UCSD-AML1 (cell line): Measurements from ENCODE around the gene EVI2B.
A peak's percentile ranks its signal among the peaks of the same experiment; 100 is the strongest.
"Not testable (repeated sequence)": the region's sequence is repeated elsewhere in the genome, so short reads cannot be mapped to it uniquely, and the experiment has no call there.

Experiments used
- DNase-seq: peaks from one replicate; lab custom pipeline; 2025; ENCODE audit not compliant: unreplicated experiment; lab: John Stamatoyannopoulos, UW

The EVI2B gene, protein sequence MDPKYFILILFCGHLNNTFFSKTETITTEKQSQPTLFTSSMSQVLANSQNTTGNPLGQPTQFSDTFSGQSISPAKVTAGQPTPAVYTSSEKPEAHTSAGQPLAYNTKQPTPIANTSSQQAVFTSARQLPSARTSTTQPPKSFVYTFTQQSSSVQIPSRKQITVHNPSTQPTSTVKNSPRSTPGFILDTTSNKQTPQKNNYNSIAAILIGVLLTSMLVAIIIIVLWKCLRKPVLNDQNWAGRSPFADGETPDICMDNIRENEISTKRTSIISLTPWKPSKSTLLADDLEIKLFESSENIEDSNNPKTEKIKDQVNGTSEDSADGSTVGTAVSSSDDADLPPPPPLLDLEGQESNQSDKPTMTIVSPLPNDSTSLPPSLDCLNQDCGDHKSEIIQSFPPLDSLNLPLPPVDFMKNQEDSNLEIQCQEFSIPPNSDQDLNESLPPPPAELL

DNA sequence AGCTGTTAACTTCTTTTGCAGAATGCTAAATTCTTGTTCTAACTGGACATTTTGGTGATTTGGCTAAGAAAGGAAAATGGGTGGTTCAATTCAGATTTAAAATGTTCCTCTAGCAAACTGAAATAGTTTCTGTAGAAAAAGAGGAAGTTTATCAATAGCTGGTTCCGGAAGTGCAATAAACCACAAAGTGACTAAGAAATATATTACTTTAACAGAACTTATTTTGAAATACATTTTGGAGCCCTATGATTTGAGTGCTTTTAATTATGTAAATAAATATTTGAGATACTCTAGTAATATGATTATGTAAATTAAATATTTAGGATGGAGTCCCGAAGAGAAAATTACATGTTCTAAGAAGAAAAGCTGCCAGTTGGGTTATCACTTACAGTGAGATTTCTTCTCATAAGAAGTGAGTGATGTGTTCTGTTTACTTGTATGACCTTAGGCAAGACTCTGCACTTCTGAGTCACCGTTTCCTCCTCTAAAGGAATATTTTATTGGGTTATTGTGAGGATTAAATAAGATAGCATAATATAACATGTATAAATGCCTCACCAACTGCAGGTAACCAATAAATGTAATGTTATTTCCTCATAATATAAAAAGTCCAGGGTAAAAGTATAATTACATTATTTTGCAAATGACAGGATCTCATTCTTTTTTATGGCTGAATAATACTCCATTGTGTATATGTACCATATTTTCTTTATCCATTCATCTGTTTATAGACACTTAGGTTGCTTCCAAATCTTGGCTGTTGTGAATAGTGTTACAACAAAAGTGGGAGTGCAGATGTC is at the start of gene EVI2B:
TSS of gene EVI2B (minus strand) at position 73 of the 800 bp plus-strand sequence. CDS start 8,445 bp downstream, outside the sequence.
- DNase-seq, result no peak

DNA sequence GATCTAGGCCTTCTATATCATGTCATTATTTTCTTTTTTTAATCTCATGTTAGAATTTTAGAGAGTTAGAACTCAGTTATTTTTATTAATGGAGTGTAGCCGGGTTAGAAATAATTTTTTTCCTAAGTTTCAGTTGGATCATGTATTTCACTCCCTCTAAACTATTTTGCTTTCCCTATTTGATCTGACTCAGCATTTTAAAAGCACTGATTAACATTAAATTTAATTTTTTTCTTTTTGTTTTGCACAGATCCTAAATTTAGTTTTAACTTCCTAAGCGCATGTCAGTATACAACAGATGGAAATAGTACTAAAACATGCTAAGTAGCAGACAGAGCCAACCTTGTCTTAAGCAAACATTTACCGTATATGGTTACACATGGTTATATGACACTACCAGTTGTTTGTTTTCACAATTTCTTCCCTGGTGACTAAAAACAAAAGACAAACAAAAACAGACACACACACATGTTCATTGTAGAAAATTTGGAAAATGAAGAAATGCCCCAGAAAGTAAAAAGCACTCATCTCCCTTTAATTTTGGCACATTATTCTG is 44.1 kb upstream of the EVI2B start:
- no peak for DNase-seq

DNA sequence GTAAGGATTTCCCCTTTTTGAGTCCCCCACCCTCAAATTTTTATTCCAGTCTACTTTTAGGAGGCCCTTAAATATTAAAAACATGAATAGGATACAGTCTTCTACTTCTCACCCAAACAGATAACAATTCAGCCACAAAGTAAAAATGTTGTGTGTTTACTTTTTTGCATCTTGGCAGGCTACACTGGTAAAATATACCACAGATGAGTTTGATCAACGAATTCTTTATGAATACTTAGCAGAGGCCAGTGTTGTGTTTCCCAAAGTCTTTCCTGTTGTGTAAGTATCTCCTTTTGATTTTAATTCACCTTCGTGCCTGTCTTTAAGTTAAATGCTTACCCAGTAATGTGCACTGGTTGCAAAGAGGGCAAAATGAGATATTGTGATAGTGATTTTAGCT is 43.2 kb upstream of the EVI2B start:
- no peak for DNase-seq

DNA sequence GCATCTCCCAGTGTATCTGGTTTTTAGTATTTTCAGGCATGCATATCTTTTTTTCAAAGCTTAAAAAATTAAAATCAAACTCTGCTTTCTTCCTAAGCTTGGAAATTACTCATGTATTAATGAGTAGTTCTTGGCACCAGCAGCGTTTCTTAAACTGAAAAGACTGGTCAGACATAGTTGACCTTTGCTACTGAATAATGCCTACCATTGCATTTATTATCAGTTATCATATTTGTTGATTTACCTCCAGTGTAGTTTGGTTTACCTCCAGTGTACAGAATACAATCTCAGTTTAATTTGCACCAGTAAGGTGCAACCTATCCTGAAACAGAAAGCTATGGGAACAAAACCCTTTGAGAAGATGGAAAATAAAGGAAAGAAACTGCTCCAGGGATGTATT is 42.1 kb upstream of the EVI2B start:
- no peak for DNase-seq

DNA sequence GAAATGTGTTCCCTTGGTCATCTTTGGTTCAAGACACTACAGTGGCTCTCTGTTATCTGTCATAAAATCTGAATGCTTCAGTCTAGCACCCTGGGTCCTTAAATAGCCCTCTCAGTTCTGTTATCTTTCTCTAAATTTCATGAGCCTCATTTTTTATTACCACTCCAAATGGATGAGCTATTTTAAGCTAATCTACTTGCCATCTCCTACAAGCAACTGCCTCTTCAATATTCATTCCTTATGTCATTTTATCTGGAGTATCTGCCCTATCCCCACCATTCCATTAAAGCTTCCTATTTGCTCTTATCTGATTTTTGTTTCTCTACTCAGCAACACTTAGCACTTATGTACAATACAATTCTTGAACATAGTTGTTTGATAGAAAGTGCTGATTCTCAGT is 35.6 kb upstream of the EVI2B start:
- DNase-seq, result no peak

DNA sequence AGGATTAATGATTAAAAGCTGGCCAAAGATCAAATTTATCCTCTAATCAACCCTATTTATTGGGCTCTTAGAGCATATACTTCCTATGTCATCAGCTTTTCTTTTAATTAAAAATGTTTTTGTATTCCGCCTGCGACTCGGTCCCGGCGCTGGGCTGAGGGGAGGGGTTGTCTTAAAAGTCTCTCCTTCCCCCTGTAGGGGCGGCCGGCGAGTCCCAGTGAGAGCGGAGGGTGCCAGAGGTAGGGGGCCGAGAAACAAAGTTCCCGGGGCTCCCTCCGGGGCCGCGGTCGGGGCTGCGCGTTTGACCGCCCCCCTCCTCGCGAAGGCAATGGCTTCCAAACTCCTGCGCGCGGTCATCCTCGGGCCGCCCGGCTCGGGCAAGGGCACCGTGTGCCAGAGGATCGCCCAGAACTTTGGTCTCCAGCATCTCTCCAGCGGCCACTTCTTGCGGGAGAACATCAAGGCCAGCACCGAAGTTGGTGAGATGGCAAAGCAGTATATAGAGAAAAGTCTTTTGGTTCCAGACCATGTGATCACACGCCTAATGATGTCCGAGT is 31.4 kb upstream of the EVI2B start:
- DNase-seq, result not testable (repeated sequence)

DNA sequence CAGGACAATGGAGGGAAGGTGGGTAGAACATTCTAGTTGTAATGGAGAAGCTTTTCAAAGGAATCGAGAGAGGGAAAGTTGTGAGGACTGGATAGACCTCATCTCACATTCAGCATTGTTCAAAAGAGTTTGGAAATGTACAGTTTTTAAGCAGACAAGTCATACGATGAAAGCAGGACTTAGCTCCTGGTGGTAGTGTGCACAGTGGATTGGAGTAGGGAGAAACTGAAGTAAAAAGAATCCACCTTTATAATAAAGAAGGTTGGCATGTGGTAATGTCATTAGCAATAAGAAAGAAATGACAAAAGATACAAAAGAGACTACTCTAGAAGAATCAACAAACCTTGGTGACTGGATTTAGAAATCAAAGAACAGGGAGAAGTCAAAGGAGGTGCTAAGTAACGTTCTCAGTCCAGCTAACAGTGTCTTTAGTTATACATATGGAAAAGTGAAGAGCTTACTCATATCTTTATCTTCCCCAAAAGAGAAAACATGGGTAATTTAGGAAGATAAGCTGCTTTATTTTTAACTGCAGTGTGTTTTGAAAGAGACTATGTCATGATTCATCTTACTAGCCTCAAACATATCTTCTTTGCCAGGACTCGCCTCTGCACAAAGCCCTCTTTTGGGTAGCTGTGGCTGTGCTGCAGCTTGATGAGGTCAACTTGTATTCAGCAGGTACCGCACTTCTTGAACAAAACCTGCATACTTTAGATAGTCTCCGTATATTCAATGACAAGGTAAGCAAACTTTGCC is 26.2 kb upstream of the EVI2B start:
- no peak for DNase-seq

DNA sequence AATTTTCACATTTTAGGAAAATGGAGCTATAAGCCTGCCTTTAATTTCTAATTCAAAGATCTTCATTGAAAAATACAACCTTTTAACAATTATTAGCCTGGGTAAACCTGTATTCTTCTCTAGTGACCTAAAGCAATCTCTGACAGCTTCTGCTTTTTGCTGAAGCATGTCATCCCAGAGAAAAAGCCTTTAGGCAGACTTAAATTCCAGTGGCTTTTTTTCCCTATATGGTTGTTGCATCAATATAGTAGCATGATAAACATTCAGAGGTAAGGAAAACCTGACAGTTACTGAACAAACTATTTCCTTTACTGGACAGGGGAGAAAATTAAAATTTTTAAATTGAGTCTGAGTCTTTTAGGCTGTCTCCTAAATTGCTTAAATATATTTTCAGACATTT is 15.4 kb upstream of the EVI2B start:
- no peak for DNase-seq

DNA sequence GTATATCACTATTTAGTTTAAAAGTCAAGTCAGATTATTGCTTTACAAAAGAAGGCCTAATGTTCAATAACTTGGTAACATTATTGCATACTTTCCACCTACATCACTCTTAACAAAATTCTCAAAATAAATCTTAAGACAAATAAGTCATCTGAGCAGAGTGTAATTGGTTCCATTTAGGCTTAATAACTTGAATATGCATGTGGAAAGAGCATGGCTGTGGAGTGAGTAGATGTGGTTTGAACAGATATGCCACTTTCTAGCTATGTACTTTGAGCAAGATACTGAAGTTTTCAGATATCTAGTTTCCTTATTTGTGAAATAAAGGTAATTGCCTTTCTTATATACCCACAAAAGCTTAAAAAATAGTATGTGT is 14.3 kb upstream of the EVI2B start:
- DNase-seq, result no peak

DNA sequence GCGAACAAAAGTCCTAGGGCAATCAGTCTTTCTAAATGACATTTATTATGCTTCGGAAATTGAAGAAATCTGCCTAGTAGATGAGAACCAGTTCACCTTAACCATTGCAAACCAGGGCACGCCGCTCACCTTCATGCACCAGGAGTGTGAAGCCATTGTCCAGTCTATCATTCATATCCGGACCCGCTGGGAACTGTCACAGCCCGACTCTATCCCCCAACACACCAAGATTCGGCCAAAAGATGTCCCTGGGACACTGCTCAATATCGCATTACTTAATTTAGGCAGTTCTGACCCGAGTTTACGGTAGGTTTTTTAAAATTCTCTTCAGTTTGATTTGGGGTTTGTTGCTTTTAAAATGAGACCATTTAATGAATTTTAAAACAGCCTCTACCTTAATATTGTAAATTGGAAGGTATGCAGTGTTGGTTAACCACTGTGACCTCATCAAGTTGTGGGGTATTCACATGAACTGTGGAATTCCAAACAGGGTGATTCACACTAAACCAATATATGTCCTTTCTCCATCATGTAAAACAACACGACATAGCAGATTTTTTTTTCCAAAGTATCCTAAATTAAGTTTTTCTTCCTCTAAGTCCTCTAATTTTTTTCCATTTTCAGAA is 13.8 kb upstream of the EVI2B start:
- no peak for DNase-seq

DNA sequence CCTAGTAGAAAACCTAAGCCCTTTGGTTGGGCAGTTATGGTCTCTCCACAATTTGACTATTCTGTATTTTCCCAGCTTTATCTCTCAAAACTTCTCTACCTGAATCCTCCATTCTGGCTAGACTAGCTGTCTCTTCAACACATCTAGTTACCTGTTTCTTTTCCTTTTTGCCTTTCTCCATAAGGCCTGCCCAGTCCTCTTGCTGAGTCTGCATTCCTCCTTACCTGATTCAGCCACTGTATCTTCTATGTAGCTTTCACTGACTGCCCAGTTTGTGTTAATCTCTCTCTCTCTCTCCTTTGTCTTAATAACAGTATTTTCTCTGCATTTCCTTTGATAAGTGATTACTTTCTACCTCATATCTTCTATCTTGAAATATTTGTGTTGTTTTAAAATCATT is 9.7 kb upstream of the EVI2B start:
- DNase-seq, result no peak

DNA sequence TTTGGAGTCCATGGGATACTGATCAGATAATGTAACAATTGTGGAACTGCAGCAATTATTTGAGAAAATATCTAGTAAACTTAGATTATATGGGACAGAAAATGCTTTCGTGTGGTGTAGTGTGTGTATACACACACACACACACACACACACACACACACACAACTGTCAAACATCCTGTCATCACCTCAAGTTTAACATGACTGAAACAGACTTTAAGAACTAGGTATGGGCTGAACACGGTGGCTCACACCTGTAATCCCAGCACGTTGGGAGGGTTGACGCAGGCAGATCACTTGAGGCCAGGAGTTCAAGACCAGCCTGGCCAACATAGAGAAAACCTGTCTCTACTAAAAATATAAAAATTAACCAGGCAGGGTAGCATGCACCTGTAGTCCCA is 8.1 kb upstream of the EVI2B start:
- DNase-seq, result no peak

DNA sequence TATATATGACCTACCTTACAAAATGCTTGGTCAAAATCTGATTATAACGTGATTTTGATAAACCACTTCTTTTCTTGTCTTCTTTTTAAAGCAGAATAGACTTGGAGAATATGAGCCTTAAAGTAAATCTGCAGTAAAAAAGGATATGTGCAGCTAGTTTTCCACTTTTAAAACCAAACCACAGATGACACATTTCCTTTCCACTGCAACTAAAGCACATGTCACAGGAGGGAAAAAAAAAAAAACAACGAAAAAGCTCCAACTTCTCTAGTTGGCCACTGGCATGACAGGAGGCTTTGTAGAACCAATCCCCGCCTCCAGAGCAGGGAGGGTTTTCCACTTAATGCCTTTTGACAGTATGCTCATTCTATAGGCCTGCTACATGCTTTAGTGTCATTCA is 7.6 kb upstream of the EVI2B start, which contains the start of gene EVI2A:
TSS of gene EVI2A (minus strand) at position 142 of the 400 bp plus-strand sequence. CDS start 2,609 bp downstream, outside the sequence.
- DNase-seq, result peak; percentile 57

DNA sequence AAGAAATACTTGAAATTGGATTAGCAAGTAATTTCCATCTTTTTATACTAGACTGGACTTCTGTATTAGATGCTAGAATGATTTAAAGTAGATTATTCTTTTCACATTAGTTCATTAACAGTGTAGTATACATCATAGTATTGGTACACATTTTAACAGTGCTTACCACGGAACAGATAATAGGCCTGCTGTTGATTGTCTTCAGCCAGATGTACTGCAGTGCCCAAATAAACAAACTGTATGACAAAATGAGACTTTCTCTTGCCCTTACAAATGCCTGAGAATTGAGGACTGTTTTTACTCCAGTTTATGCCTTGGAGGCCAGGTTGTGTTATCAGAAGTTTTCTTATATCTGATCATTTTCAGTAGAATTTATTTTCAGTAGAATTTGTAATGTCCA is 6.9 kb upstream of the EVI2B start:
- DNase-seq, result no peak

DNA sequence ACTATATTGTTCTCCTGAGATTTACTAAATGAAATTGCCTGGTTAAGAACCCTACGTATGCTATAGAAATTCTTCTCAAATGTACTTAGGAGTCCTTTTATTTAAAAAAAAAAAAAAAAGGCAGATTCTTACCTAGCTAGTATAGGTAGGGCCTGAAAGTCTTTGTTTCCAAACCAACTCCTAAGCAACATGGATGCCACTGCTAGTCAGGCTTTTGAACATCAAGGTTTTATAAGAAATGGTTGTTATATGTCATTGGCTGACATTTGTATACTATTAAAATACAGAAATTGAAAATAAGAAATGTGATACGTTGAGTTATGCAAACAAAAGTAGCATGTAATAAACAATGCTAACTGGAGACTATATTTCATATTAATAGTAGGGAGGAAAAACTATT is 6.4 kb upstream of the EVI2B start:
- DNase-seq, result no peak

DNA sequence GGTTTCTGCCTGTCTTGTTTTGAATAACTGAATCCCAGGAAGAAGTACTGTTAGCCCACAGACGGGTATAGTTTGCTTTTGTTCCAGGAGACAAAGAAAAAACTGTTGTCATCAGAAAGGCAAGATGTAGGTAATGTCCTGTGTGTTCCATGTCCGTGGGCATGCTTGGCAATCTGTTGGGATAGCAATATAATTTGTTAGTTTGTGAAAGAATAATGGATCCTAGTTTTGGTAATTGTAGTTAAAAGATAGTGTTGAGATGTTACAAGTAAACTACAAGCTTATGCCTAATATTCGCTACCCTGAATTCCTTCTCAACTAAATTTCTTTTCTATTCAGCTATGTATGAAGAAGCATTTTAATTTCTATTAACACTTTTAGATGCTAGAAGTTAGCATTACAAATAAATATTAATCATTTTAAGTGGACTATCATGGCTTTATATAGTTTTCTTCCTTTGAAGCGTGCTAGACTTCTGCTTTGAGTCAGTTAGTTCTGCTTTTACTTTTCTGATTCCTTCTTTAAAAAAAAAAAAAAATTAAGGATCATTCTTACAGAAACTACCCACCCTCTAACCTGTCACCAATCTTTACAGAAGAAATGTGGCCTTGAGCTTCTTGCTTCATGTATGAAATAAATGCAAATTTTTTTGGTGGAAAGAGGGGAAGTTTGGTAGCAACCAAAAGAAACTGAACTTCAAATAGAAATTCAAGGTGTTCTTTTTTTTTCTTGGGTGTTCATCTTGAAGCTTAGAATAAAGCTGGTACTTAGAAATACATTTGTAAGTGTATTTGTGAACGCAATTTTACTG is 5.2 kb upstream of the EVI2B start:
- no peak for DNase-seq

DNA sequence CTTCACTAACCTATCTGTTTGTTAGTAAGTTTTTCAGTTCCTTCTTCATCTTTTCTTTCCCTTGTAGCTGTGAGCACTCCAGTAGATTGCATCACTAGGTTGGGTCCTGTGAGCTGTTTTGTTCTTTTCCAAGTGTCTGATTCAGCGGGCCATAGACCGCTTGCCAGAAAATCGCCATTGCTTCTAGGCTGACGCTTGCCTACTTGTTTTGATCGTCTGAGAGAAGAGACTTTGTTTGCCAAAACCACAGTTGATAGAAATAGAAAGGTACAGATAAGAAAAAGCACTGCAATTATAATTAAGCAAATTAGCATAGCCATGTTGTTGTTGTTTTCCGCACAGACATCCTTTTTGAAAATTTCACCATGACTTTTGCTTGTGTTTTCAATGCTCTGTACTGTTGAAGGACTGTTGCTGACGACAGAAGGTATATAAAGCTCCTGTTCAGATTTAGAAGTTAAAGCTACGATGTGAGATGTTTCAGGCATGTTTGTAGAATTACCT is 4.5 kb upstream of the EVI2B start:
- no peak for DNase-seq

DNA sequence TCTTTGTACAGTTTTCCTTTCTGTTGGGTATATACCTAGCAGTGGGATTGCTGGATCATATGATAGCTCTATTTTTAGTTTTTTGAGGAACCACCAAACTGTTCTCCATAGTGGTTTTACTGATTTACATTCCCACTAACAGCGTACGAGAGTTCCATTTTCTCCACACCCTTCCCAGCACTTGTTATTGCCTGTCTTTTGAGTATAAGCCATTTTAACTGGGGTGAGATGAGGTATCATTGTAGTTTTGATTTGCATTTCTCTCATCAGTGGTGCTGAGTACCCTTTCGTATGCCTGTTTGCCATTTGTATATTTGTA is 887 bp upstream of the EVI2B start:
- DNase-seq, result no peak

DNA sequence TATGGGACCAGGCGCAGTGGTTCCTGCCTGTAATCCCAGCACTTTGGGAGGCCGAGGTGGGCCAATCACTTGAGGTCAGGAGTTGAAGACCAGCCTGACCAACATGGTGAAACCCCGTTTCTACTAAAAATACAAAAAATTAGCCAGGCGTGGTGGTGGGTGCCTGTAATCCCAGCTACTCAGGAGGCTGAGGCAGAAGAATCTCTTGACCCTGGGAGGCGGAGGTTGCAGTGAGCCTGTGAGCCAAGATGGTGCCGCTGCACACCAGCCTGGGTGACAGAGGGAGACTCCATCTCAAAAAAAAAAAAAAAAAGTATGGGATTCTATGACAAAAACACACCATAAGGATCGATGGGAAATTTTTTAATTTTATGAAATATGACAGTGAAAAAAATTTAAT is 1.6 kb downstream of the EVI2B start:
- not testable (repeated sequence) for DNase-seq

DNA sequence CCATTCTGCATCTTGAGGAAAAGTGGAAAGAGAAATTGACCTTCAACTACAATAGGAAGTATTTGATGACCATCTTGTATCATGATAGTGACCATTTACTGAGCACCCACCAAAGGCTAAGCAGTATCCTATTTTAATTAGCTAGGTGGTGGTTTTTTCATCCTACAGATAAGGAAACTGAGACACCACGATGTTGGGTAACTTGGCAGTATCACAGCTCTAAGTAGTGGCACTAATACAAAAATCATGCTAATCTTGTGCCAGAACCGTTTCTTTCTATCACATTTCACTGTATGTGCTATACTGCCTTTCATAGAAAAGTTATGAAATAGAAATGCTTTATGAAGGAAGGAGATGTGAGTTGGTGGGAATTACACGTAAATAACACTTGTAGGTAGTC is 2.3 kb downstream of the EVI2B start:
- DNase-seq, result no peak
